GM19372 (cell line): ENCODE measurements around the gene LARP4.
A peak's percentile ranks its signal among the peaks of the same experiment; 100 is the strongest.
"Not testable (repeated sequence)": the region's sequence is repeated elsewhere in the genome, so short reads cannot be mapped to it uniquely, and the experiment has no call there.

ENCODE experiments used
- ATAC-seq: cut with Tn5 transposase; IDR thresholded peaks from one replicate; pipeline ENCODE4 v1.9.1; 2021; ENCODE audit warnings: mild to moderate bottlenecking, low read depth, moderate library complexity; ENCODE audit not compliant: unreplicated experiment

The LARP4 gene

DNA sequence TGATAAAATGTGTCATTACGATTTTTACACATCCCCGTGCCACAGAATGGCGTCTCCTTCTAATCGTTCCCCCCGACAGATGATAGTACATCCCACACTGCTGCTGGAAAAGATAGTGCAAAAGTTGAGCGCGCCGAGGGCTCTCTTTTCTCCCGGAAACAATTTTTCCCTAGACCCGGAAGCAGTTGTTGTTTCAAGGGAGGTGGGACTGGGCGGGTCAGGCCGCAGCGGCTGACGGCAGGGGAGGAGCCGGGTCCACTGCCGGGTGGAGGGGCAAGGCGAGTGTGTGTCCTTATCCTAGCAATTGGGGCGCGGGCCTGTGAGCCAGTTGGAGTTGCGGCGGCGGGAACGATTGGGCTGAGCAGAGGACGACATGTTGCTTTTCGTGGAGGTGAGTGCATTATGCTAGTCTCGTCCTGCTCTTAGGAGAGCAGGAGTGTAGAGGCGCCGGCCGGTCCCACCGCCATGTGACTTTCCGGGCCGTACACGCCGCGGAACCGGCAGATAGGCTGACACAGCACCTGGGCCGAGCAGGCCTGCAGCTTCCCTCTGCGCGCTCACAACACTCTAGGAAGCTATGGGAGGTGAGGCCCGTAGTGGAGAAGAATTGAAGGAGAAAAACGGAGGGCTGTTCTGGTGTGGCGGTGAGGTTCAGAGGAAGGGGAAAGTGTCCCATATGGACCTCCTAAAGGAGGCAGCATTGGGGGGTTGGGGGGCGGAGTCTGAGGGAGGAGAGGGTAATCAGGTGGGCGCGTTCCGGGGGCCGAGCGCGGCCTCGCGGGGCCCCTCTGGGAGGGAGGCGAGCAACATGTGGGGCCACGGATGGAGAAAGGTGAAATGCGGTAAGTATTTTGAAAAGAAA lies at the start of gene LARP4:
Gene LARP4 (plus strand): TSS at position 248 of the 862 bp plus-strand sequence. CDS start 126 bp downstream, at position 374.
- ATAC-seq, result peak; percentile 89

DNA sequence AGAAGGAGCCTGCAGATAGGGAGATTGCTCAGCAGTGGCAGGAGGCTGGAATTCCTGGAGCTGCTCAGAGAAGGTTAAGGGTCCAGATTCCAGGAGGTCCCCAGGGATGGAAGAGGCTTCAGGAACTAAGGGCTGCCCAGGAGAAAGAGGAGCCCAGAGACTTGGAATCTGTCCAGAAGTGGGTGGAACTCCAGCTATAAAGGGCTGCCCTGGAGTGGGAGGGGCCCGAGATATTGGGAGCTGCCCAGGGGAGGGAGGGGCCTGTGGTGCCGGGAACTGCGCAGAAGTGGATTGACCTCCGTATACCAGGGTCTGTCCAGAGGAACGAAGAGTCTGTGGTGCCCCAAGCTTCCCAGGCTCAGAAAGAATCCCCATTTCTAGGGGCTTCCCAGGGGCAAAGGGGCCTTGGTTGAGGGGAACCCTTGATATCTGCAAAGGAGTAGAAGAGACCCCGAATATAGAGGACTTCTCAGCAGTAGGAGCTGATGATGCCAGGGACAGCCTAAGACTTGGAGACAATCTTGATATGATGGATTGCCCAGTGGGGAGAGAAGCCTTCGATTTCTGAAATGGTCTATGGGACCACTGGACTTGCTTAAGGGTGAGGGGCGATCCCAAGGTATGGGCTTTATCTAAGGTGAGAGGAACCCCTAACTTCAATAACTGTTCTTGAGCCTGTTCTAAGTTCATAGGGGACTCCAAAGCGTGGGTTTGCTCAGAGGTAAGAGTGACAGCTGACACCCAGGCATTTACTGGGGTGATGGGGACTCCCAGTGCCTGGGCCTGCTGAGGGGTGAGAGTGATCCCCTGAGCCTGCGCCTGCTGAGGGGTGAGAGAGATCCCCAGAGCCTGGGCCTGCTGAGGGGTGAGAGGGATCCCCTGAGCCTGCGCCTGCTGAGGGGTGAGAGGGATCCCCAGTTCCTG lies 49.3 kb upstream of the LARP4 start:
- ATAC-seq, result no peak

DNA sequence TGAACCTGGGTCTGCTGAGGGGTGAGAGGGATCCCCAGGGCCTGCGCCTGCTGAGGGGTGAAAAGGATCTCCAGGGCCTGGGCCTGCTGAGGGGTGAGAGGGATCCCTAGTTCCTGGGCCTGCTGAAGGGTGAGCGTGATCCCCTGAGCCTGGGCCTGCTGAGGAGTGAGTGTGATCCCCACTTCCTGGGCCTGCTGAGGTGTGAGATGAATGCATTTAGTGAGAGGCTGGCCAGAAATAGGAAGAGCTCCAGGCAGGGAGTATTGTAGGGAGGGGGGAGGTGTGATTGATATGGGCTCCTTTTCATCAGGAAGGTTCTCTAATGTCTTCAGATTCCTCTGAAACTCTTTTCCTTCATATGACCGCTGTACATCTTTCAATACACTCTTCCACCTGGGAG lies 47.3 kb upstream of the LARP4 start:
- ATAC-seq, result no peak

DNA sequence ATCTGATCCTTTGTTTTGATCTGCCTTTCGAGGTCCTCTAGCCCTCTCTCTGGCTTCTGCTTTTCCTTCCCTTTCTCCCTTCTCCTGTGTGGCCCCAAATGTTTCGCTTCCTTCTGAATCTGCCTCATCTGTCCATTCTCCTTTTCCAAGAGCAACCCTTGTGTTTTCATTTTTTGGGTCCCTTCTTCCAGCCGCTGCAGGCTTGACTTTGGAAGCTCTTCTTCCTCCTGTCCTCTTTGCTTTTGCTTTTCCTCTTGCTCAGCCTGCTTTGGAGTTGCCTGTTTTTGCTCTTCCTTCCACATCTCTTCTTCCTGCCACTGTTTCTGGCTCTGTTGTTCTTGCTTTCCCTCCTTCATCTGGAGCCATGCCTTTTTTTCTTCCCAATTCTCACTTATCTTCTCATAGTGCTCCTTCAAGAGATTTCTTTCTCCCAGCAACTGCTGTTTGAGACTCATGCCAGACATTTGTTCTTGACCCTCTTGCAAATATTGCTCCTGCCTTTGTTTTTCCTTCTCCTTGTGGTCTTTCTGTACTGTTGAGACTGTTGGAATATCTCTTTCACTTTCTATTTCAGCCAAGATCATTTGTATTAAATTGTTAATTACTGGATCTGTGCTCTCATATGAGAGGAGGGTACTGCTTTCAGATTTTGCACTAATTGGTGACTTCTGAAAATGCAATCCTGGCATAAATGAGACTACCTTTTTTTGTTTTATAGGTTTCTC lies 46.7 kb upstream of the LARP4 start:
- no peak for ATAC-seq

DNA sequence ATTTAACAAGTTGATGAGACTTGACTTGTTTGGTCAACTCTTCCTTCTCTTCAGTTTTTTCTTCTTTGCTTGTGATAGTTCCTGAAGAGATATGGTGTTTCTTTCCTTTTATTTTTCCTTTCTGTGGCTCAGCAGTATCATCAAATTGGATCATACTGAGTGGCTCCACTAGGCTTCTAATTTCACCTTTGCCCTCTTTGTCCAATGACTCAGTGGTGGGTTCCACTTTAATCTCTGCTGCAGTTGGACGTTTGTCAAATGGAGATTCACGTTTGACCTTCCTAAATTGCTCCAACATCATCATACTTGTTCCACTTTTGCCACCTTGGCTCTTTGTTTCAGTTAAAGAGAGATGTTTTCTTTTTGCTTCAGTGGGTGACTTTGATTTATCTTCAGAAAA lies 45.8 kb upstream of the LARP4 start:
- ATAC-seq, result no peak

DNA sequence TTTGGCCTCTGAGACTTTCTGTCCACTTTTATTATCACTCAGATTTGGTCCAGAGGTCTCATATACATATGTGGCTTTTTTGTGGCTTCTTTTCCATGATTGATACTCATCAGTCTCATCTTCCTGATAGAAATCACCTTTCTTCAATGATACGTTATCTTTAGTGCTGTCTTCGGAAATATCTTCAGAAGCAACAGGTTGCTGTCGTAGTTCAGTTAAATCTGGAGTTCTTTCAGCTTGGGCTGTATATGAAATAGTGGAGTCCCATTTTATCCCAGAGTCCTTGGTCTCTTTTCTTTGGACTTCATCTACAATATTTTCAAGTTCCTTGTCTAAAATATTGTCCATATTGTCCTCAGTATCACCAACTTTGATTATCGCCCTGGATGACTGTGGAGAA lies 45.3 kb upstream of the LARP4 start:
- ATAC-seq, result no peak

DNA sequence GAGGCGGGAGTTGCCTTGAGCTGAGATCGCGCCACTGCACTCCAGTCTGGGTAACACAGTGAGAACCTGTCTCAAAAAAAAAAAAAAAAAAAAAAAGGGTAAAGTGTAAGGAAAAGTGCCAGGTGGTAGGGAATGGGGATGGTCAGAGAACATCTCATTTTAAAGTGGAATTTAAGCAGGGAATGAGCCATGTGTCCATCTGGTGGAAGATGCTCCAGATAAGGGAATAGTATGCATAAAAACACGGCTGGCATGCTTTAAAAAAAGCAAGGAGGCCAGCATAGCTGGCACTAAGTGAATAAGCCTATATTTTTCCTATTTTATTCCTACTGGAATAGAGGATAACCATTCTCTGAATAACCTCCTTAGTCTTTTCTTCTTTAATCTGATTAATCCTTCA lies 38.0 kb upstream of the LARP4 start:
- ATAC-seq, result no peak

DNA sequence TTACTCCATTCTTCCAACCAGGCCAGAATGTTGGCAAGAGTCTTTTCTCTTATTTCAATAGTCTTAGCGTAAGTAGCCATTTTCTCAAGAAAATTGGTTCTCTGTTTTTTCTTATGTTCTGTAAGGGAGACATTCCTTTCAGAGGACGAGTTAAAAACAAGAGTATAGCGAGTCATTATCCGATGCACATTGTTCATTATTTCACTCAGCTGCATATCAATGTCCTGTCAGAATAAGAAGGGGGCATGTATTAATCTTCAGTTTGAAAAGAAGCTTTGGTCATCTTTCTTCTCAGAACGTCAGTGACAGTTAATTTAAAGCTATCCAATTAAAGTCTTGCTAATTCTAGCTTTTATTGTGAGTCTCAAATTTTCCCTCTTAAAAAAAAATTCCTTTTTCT lies 37.5 kb upstream of the LARP4 start:
- ATAC-seq, result no peak

DNA sequence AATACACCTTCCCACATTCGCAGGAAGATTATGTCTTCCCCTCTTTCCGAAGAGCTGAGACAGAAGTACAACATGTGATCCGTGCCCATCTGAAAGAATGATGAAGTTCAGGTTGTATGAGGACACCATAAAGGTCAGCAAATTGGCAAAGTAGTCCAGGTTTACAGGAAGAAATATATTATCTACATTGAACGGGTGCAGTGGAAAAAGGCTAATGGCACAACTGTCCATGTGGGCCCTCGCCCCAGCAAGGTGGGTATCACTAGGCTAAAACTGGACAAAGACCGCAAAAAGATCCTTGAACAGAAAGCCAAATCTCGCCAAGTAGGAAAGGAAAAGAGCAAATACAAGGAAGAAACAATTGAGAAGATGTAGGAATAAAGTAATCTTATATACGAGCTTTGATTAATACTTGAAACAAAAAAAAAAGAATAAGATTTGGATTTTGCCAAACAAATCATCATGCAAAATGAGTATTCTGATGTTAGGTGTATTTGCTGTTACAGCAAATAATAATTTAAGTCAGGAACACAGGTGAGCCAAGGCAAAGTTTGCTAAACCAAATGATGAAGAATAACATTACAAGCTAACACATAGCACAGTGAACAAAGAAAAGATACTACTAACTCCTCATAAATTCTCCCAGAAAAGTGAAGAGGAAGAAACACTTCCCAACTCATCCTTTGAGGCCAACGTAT lies 34.8 kb upstream of the LARP4 start:
- ATAC-seq, result no peak

DNA sequence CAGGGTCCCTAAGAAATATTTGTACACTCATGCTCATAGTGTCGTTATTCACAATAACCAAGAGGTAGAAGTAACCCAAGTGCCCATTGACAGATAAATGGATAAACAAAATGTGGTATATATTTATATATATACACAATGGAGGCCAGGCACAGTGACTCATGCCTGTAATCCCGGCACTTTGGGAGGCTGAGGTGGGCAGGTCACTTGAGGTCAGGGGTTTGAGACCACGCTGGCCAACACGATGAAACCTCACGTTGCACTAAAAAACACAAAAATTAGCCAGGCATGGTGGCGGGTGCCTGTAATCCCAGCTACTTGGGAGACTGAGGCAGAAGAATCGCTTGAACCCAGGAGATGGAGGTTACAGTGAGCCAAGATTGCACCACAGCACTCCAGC lies 30.0 kb upstream of the LARP4 start:
- ATAC-seq, result not testable (repeated sequence)

DNA sequence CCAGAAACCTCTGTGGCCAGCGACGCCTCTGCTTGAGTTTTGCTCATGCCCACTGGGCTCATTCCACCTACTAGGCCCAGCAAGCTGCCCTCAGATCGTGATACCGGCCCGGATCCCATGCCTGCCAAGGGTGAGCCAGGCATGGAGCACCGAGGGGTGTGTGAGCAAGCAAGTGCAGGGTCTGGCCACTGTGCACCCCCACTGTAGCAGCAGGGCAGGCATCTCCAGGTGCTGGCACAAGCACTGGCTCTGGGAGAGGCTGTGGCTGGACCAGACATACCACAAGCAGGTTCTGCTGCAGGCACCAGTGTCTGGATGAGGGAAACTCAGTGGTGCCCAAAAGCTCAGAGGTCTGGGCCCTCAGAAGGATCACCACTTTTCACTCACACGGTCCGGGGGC lies 24.9 kb upstream of the LARP4 start:
- no peak for ATAC-seq

DNA sequence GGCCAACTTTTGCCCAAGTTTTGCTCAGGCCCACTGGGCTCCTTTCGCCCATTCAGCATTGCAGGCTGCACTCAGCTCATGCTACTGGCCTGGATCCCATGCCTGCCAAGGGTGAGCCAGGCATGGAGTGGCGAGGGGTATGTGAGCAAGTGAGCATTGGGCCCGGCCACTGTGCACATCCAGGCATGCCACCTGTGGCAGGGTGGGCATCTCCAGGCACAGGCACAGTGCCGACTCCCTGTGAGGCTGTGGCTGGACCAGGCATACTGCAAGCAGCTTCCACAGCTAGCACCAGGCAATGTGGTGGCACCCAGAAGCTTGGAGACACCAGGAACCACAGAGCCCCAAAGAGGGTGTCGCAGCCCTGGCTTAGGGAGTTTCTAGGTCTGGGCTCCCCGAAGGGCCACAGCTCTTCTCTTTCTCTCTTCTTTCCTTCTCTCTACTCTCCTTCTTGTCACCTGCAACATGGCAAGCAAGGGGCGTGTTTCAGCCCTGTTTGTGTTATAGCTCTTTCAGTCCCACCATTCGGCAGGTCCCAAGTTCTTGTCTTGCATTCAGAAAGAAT lies 19.8 kb upstream of the LARP4 start:
- ATAC-seq, result no peak

DNA sequence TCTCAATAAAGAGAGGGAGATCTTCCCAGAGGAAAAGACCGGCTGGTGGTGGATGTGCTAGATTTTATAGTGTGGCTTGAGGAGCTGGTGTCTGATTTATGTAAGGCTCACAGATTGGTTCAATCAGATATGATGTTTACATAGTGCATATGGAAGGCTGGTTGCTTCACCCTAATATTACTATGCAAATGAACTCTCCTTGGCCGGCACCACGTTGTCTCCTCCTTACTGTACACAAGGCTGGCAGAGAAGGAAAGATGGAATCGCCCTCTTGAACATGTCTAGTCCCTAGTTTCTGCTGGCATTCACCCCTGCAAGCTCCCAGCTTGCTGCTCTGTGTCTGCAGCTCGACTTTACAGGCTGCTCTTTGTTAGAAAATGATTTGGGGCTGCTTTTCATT lies 13.2 kb upstream of the LARP4 start:
- no peak for ATAC-seq

DNA sequence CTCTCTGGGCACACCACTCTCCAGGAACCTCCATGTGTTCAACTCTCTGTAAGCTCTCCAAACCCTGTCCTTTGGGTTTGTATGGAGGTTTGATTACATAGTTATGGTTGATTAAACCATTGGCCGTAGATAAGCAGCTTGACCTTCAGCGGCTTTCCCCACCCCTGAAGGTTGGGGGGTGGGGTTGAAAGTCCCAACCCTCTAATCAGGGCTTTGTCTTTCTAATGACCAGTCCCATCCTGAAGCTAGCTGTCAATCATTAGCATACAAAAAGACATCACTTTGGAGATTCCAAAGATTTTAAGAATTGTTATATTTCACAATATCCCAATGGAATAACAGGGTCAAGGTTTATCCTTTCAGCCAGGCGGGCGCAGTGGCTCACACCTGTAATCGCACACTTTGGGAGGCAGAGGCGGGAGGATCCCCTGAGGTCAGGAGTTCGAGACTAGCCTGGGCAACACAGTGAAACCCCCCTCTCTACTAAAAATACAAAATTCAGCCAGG lies 12.7 kb upstream of the LARP4 start:
- no peak for ATAC-seq

DNA sequence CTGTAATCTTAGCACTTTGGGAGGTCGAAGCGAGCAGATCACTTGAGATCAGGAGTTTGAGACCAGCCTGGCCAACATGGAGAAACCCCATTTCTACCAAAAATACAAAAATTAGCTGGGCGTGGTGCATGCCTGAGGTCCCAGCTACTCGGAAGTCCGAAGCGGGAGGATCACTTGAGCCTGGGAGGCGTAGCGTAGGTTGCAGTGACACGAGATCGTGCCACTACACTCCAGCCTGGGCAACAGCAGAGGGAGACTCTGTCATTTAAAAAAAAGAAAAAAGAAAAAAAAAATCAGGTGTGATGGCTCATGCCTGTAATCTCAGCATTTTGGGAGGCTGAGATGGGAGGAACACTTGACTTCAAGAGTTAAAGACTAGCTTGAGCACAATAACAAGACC lies 11.9 kb upstream of the LARP4 start:
- not testable (repeated sequence) for ATAC-seq

DNA sequence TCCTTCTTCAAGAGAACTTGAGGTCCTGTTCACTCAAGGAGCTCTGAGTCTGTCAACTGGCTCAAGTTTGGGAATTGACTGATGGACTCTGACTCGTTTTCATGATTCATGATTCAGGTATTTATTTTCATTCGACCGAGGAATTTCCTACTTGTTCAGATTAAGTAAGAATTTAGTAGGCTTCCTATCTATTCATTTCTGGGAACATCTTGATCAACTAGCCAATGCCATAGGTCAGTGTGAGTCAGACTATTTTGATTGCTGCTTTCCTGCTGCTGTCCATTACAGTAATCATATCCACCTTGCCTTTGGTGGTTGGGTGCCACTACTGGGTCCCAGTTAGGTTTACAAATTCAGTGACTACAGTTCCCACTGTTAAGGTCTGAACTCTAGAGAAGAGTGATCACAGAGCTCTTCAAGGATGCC lies 10.4 kb upstream of the LARP4 start:
- ATAC-seq, result no peak

DNA sequence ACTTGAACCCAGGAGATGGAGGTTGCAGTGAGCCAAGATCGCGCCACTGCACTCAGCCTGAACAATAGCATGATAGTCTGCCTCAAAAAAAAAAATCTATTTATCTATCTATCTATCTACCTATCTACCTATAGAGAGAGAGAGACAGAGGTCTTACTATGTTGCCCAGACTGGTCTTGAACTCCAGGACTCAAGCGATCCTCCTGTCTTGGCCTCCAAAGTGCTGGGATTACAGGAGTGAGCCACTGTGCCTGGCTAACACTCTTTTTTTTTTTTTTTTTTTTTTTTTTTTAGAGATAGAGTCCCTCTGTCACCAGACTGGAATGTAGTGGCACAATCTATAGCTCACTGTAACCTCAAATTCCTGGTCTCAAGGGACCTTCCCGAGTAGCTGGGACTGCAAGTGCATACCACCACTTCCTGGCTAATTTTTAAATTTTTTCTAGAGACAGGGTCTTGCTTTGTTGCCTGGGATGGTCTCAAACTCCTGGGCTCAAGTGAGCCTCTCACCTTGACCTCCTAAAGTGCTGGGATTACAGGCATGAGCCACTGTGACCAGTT lies 6.1 kb upstream of the LARP4 start:
- no peak for ATAC-seq

DNA sequence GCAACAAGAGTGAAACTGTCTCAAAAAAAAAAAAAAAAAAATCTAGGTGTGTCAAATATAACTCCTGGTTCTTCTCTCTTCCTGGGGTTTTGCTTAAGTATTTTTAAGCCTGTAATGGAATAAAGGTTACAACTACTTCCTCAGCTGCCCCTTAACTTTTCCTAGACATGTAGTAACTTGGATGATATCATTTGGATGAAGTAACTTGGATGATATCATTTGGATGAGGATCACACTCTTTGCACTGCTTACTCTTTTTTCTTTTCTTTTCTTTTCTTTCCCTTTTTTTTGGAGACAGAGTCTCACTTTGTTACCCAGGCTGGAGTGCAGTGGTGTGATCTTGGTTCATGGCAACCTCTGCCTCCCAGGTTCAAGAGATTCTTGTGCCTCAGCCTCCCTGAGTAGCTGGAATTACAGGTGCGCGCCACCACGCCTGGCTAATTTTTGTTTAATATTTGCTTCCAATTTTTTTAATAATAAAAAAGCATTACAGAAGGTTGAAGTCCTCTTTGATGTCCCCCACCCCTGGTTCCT lies 3.5 kb upstream of the LARP4 start:
- ATAC-seq, result no peak

DNA sequence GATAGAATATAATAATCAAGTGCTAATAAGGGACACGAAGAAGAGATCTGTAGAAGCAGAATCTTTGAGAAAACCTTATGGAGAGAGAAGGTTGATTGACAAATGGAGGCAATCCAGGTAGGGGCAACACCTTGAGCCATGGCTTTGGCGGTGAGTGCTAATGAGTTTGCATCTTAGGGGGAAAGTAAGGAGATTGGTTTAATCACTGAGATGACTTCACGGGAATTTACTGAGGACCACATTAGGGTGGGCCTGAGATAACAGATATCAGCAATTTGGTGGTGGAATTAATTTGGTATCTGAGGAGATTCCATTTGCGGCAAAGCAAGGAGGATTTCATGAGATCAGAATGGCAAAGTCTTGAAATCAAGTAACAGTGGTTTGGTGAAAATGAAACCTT lies 1.8 kb upstream of the LARP4 start:
- ATAC-seq, result no peak
